CD1c-positive myeloid dendritic cell (primary cell): ENCODE measurements around the gene ANO8.
"Not testable (repeated sequence)": the region's sequence is repeated elsewhere in the genome, so short reads cannot be mapped to it uniquely, and the experiment has no call there.

Source experiments
- DNase-seq: peaks from one replicate; pipeline ENCODE4 v3.0.0-alpha.2; 2016; ENCODE audit errors: extremely low spot score

ANO8 gene, protein sequence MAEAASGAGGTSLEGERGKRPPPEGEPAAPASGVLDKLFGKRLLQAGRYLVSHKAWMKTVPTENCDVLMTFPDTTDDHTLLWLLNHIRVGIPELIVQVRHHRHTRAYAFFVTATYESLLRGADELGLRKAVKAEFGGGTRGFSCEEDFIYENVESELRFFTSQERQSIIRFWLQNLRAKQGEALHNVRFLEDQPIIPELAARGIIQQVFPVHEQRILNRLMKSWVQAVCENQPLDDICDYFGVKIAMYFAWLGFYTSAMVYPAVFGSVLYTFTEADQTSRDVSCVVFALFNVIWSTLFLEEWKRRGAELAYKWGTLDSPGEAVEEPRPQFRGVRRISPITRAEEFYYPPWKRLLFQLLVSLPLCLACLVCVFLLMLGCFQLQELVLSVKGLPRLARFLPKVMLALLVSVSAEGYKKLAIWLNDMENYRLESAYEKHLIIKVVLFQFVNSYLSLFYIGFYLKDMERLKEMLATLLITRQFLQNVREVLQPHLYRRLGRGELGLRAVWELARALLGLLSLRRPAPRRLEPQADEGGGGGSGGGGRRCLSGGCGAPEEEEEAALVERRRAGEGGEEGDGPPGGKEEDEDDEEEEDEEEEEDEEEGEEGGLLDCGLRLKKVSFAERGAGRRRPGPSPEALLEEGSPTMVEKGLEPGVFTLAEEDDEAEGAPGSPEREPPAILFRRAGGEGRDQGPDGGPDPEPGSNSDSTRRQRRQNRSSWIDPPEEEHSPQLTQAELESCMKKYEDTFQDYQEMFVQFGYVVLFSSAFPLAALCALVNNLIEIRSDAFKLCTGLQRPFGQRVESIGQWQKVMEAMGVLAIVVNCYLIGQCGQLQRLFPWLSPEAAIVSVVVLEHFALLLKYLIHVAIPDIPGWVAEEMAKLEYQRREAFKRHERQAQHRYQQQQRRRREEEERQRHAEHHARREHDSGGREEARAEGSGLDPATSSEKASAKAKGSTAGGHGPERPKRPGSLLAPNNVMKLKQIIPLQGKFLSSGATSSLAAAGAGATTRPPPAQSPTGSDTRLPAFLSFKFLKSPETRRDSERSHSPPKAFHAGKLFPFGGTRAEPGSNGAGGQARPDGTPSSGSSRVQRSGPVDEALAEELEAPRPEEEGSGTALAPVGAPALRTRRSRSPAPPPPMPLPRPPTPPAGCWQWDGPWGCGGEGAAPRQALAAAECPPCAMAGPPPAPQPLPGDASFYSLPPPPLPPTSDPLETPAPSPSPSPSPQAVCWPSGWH

DNA sequence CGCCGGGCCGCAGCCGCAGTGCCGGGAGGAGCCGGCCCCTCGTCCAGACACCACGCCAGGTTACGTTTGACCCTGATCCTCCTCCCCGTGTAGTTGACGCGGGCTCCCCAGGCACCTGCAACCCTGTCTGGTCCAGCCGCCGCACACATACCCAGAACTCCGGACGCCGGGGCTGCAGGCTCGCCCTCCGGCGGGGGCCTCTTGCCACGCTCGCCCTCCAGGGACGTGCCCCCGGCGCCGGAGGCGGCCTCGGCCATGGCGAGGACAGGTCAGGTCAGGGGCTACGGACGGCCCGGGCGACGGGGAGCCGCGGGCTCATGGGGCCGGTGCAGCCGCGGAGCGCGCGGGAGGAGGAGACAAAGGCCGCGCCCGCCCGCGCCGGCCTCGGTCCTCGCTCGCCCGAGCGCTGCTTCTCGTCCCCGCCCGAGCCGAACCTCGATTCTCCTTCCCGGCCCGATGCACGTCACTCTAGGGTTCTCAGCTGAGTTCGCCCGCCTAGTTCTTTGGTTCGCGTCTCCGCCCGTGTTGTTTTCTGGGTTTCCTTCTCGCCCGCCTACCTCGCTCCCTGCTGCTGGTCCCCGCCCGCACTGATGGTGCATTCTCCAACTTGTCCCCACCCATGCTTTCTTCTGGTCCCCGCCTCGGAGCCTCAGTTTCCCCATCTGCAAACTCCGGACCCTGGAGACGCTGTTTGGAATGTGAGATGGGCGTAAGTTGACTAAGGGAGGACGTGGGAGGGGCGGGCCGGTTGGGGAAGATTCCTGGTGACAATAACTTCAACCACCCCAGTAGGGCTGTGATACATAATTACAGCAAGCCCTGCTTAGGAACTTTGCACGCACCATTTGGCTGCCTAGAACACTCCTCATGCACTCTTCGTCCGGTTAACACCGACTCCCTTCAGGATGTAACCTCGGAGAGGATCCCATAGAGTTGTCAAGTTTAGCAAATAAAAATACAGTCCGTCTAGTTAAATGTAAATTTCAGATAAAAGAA, at the start of gene ANO8:
Gene ANO8, minus strand, starts transcription at position 442 of the 996 bp plus-strand sequence. Its CDS starts 185 bp downstream, at position 257.
- peak; percentile 97 for DNase-seq

DNA sequence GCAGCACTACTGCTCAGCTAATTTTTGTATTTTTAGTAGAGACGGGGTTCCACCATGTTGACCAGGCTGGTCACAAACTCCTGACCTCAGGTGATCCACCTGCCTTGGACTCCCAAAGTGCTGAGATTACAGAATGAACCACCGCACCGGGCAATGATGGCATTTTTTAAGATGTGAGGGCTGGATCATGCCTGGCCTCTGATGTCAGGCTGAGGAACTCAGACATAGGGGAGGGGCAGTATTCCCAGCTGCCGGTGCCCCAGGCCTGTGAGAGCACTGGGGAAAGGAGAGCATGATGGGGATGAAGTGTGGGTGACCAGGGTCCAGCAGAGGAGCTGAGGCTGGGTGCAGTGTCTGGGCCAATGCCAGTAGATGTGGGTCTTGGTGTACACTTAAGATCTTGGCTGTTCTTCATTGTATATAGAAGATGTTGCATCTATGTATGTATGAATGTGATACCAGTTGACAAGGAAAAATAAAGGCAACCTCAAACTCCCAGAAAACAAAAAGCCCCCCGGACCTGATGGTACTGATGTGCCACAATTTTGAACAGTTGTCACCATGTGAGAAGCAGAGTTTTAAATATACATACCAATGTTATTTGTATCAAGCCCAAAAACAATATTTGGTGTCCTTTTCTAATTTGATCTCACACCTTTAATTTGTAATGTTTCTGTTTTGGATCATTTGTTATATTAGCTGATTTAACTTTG, 45.9 kb upstream of the ANO8 start:
- DNase-seq = no peak

- peak; percentile 41 for DNase-seq
Measured at GRCh38 chr19:17379221-17379631, 44.6 kb upstream of the ANO8 start.

GRCh38 chr19:17378271-17378670, 43.6 kb upstream of the ANO8 start:
- DNase-seq = no peak

DNA sequence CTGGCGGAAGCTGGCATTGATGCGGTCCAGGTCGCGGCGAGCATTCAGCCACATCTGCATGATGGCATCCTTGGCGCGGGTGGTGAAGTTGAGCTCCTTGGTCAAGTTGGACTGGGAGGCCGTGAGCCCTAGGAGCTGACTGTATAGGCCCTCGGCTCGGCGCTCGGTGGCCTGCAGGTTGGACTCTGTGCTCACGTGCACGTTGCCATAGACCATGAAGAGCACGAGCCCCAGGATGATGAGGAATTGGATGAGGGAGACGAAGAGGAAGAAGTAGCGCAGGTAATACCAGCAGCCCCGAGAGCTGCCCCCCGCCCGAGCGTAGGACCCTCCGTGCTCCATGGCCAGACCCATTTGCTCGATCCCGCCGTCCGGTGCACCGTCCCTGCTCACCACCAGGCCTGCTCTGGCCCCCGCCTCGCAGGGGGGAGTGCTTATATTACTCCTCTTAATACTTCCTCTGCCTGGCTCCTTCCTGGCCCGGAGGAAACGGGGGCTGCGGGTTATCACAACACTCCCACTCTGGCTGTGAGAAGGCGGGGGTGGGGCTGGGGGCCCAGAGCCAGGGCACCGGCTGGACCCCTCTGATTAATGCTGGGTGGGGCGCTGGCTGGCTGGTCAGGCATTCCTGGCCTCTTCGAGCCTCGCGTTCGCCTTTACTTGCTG, 42.4 kb upstream of the ANO8 start, which contains the start of gene PLVAP:
Gene PLVAP, minus strand, starts transcription at position 408 of the 666 bp plus-strand sequence. Its CDS starts 54 bp downstream, at position 354.
- peak; percentile 33 for DNase-seq

DNA sequence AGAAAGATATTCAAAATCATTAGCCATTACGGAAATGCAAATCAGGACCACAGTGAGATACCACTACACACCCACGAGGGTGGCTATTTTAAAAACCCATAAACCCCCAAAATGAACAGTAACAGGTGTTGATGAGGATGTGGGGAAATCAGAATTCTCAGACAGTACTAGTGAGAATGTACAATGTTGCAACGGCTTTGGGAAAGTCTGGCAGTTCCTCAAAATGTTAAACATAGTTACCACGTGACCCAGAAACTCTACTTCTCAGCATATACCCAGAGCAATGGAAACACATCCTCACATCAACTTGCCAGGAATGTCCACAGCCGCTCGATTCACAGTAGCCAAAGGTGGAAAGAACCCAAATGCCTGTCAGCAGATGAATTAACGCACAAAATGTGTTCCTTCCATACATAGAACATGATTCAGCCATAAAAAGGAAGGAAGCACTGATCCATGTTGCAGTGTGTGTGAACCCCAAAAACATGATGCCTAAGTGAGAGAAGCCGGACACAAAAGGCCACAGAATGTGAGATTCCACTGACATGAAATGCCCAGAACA, 35.5 kb upstream of the ANO8 start:
- DNase-seq = peak; percentile 86

DNA sequence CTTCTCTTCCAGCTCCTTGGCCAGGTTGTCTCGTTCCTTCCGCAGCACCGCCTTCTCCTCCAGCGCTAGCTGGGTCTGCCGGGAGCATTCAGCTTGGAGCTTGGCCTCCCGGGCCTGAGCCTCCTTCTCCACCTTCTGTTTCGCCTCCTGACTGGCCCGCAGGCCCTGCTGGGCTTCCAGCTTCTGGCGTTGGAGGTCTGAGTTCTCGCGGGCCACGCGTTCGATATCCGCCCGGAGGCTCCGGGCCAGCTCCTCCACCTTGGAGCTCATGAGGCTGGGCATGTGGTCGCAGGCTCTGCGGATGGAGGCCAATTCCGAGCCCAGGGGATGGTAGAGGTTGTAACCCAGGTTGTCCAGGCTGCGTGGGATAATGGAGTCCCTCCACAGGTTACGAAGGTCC, 30.7 kb upstream of the ANO8 start:
- DNase-seq = no peak

DNA sequence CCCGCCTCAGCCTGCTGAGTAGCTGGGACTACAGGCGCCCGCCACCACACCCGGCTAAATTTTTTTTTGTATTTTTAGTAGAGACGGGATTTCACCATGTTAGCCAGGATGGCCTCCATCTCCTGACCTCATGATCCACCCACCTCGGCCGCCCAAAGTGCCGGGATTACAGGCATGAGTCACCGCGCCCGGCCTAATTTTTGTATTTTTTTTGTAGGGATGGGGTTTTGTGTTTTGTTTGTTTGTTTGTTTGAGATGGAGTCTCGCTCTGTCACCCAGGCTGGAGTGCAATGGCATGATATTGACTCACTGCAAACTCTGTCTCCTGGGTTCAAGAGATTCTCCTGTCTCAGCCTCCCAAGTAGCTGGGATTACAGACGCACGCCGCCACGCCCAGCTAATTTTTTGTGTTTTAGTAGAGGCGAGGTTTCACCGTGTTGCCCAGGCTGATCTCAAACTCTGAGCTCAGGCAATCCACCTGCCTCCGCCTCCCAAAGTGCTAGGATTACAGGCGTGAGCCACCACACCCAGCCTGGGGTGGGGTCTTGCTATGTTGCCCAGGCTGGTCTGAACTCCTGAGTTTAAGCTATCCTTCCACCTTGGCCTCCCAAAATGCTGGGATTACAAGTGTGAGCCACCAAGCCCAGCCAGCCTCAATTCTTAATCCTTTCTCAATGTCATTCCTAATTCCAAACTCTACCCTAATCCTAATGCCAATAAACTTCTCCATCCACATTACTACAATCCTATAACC, 29.4 kb upstream of the ANO8 start:
- DNase-seq = not testable (repeated sequence)

DNA sequence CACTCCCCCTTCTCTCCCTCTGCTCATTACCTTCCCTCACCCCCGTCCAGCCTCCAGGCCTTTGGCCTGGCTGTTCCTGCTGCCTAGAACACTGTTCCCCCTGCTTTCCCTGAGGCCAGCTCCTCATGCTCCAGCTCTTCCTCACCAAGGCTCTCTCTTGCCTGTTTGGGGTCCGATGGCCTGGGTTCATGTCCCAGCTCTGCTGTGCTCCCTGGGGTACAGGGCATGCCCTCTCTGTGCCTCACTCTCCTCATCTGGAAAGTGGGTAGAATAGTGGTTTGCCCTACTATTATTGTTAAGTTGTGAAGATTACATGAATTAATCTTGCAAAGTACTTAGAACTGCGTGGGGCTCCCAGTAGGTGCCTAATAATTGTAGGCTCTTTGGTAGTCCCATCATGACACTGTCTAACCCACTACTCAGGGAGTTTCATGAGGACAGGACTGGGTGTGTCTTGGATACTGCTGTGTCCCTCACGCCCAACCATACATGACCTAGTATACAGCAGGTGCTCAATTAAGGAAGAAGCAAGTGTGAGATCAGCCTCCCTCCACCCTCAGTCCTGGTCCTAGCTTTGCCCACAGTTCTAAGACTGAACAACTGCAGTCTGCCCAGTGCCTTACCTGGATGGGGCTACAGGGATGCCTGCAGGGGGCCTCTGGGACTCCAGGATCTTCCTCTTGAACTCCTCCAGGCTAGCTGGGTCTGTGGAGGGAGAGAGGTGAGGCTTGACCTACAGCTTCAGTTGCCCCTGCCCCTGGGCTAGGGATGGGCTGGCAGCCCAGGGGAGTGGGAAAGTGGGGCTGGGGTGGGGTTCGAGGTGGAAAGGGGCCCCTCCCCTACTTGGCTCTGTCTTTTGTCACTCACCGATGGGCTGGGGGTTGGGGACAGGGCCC, 25.5 kb upstream of the ANO8 start:
- DNase-seq = no peak

- DNase-seq = no peak
Measured at GRCh38 chr19:17358395-17358794, 23.7 kb upstream of the ANO8 start.

DNA sequence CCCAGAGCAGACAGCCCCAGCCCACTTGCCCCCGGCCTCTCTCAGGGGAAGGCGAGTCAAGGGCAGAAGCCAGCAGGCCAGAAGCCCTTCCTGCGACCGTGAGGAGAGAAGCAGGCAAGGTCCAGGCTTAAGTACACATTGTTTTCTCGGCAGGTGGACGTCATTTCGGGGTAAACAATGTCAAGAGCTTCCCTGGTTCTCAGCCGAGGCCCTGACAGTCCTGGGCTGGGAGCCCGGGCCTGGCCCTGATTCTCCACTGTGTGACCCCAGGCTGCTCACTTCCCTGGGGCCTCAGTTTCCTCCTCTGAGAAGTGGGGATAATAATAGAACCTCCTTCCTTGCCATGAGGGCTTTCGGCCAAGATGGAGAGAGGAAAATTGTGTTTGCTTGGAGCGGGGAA, 23.1 kb upstream of the ANO8 start:
- DNase-seq = no peak

DNA sequence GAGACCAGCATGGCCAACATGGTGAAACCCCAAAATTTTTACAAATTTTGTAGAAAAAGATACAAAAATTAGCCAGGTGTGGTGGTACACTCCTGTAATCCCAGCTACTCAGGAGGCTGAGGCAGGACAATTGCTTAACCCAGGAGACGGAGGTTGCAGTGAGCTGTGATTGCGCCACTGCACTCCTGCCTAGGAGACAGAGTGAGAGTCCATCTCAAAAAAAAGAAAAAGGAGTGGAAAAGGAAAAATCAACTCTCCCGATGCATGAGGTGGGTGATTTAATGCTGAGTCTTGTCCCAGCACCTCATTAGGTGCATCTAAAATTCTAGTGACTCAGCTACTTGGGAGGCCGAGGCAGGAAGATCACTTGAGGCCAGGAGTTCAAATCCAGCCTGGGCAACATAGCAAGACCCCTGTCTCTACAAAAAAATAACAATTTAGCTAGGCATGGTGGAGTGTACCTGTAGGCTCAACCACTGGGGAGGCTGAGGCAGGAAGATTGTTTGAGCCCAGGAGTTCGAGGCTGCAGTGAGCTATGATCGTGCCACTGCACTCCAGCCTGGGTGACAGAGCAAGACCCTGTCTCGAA, 22.5 kb upstream of the ANO8 start:
- no peak for DNase-seq

DNA sequence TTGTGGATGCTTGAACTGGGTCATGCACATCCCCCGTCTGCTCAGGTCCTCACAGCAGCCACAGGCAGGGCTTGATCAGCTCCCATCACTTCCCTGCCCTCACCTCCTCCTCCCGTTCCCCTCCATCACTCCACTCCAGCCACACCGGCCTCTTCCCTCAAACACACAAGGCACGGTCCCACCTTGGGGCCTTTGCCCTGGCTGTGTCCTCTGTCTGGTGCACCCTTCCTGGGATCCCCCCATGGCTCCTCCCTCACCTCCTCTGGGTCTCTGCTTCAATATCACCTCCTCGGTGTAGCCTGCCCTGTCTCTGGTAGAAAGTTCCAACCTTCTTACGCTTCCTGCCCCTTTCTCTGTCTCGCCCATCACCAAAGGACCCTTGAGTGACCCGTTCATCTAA, 18.7 kb upstream of the ANO8 start:
- no peak for DNase-seq

- no peak for DNase-seq
Measured at GRCh38 chr19:17352608-17353280, 18.1 kb upstream of the ANO8 start.

DNA sequence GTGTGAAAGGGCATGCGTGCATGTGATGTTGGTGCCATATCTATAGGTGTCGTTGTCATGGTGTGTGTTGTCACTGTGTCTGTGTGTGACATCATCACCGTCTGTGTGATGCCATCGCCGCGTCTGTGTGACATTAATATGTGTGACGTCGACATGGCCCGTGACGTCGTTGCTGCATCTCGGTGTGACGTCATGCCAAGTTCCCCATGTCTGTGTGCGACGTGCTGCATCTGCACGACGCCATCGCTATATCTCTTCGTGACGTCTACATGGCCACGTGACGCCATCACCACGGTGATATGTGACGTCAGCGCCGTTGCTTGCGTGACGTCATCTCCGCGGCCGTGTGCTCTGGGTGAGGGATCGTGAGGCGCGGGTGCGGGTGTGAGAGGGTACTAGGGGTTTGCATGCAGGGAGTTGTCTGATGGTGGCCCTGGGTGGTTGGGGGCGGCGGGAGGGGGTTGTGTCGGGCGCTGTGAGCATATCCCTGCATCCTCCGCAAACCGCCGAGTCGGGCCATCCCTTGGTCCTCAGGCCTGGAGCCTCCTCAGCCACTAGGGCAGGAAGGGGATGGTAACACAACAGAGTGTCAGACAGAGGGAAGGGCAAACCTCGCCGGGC, 17.3 kb upstream of the ANO8 start:
- no peak for DNase-seq

DNA sequence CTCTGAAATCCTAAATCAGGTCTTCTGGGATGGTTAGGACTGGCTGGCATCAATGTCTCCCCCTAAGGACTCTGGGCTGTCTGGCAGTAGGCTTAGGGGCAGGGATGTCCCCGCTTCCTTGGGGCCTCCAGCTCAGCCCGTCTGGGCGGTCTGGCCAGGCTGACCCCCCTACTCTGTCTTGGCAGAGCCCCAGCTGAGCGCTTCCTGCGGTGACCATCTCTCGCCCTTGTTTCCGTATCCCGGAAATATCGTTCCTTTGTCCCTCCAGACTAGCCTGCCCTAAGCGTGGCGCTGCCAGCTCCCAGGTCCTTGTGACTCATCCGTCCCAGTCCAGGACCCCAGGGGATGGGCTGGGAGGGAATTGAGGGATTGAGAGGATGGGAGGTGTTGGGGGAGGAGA, 14.0 kb upstream of the ANO8 start:
- no peak for DNase-seq
